HG03060 (cell line): ENCODE measurements around the gene PKD1L1.

Source experiments
- ATAC-seq: cut with Tn5 transposase; IDR thresholded peaks from one replicate; pipeline ENCODE4 v1.9.1; 2021; ENCODE audit warnings: low read depth, moderate number of reproducible peaks; ENCODE audit not compliant: unreplicated experiment

PKD1L1 gene

GRCh38 chr7:47884675-47885074, 63.6 kb downstream of the PKD1L1 start:
- no peak for ATAC-seq

- no peak for ATAC-seq
These were observed 65.6 kb downstream of the PKD1L1 start for GRCh38 chr7:47882635-47883034.

GRCh38 chr7:47881256-47881655, 67.0 kb downstream of the PKD1L1 start:
- no peak for ATAC-seq

GRCh38 chr7:47878662-47879061, 69.6 kb downstream of the PKD1L1 start:
- no peak for ATAC-seq

- no peak for ATAC-seq
These were observed 70.9 kb downstream of the PKD1L1 start for GRCh38 chr7:47877336-47877735.

- ATAC-seq = no peak
These were observed 72.1 kb downstream of the PKD1L1 start for GRCh38 chr7:47875998-47876744.

- ATAC-seq = no peak
These were observed 72.9 kb downstream of the PKD1L1 start for GRCh38 chr7:47875406-47875805.

- no peak for ATAC-seq
These were observed 74.5 kb downstream of the PKD1L1 start for GRCh38 chr7:47873762-47874161.

GRCh38 chr7:47867286-47867685, 81.0 kb downstream of the PKD1L1 start:
- ATAC-seq = no peak

GRCh38 chr7:47866120-47866519, 82.1 kb downstream of the PKD1L1 start:
- ATAC-seq = no peak

- no peak for ATAC-seq
These were observed 95.7 kb downstream of the PKD1L1 start for GRCh38 chr7:47852330-47853245.

GRCh38 chr7:47847207-47847606, 101.1 kb downstream of the PKD1L1 start:
- no peak for ATAC-seq

GRCh38 chr7:47846138-47846836, 102.0 kb downstream of the PKD1L1 start:
- ATAC-seq = no peak

GRCh38 chr7:47844311-47844710, 104.0 kb downstream of the PKD1L1 start:
- ATAC-seq = no peak

- no peak for ATAC-seq
These were observed 105.0 kb downstream of the PKD1L1 start for GRCh38 chr7:47843291-47843690.

- no peak for ATAC-seq
These were observed 108.9 kb downstream of the PKD1L1 start for GRCh38 chr7:47839381-47839780.

- no peak for ATAC-seq
These were observed 110.4 kb downstream of the PKD1L1 start for GRCh38 chr7:47837826-47838225.

GRCh38 chr7:47836503-47837202, 111.6 kb downstream of the PKD1L1 start:
- no peak for ATAC-seq

- no peak for ATAC-seq
These were observed 112.2 kb downstream of the PKD1L1 start for GRCh38 chr7:47836080-47836479.

GRCh38 chr7:47833211-47833610, 115.1 kb downstream of the PKD1L1 start:
- ATAC-seq = no peak
